Psoas muscle (tissue), 8 donors: Measurements from ENCODE around the gene FAR1. TPM values are rescaled to one million over a fixed set of nuclear protein-coding genes. Genes with fewer than 3 reads are reported as not detected.

Experiments used
- ATAC-seq, 4 donors: fragments of 200-7000 bp; cut with Tn5 transposase; one replicate each; pipeline ENCODE4 v1.9.1; 2020; ENCODE audit warnings: moderate library complexity in 3 of 4, mild to moderate bottlenecking in 2 of 4
- DNase-seq, 2 donors: peaks; one replicate each; pipeline ENCODE4 v3.0.0-alpha.2; 2020
- H3K27ac ChIP-seq: fragments of 200-600 bp; one replicate; pipeline ENCODE4 v1.8.0; 2022
- H3K27me3 ChIP-seq, 3 donors: fragments of 200-600 bp in 1 of 3; one replicate each; pipeline versions ENCODE4 v1.6.1 to v1.8.0; 2013 to 2022; ENCODE audit warnings: low read length in 2 of 3, mild to moderate bottlenecking in 2 of 3, moderate library complexity in 1 of 3; ENCODE audit not compliant: insufficient read depth in 3 of 3
- H3K36me3 ChIP-seq, 2 donors: fragments of 200-600 bp in 1 of 2; one replicate each; pipeline versions ENCODE4 v1.6.1 to v1.8.0; 2013 to 2022; ENCODE audit warnings: low read depth in 1 of 2, mild to moderate bottlenecking in 1 of 2, moderate library complexity in 1 of 2; ENCODE audit not compliant: insufficient read depth in 1 of 2
- H3K4me1 ChIP-seq: fragments of 200-600 bp; one replicate; pipeline ENCODE4 v1.8.0; 2022
- H3K4me3 ChIP-seq: fragments of 200-600 bp; one replicate; pipeline ENCODE4 v1.8.0; 2022; ENCODE audit warnings: mild to moderate bottlenecking
- H3K9me3 ChIP-seq: fragments of 200-600 bp; one replicate; pipeline ENCODE4 v1.8.0; 2022
- CTCF ChIP-seq: fragments of 200-600 bp; IDR thresholded peaks from one replicate; pipeline ENCODE4 v1.8.0; 2022; ENCODE audit warnings: antibody characterized with exemption
- WGBS, 3 donors: extraction: QIAGEN DNeasy Blood & Tissue Kit; methylation state at CpG; one replicate each; pipeline versions ENCODE4 v1.1.6 to v1.1.7; 2013; 5-methylcytosine and 5-hydroxymethylcytosine counted together
- intact Hi-C, 2 donors: fragments of 100-400 bp; cut with DNase I; formaldehyde crosslinking; loops; one replicate each; pipeline versions ENCODE4 v1.11.0 to v1.14.2; 2022
- polyA plus RNA-seq, 3 donors: library from polyadenylated mRNA; stranded (reverse); fragments of 200-250 nt; gene quantifications; one replicate each; pipeline ENCODE4 v1.2.3, GENCODE V29; 2013
- total RNA-seq, 4 donors: library from RNA; stranded (reverse); fragmentation: NEBNext Ultra II Directional in 2 of 4; extraction: Animal tissue kit (Norgen Biotek cat#: 25700) in 2 of 4; gene quantifications; one replicate each; pipeline versions ENCODE4 v1.2.1 to v1.2.4, GENCODE V29; 2021 to 2023
- donor health status: healthy with polysubstance abuse.
- donor health status: DM: no; HTN: no; CAD: no; lungs with moderate emphysema.
- donor health status: Bipolar disorder and iron deficiency.
- donor health status: healthy.
- donor health status: DM: yes; HTN: yes; CAD: no.
- donor health status: DM: no; HTN: no; CAD: no.
- donor health status: DM: no; HTN: no; CAD: no.
- donor health status: DM: yes; HTN: yes; CAD: no.

Gene FAR1
- total and polyA plus RNA-seq, 7 donors = 10.2 to 35.4 (median 23.8) TPM

GRCh38 chr11:13705710-13706109 is 37.2 kb downstream of the FAR1 start:
- H3K4me3 ChIP-seq = no peak overlapping the region
- DNase-seq (no peak), ATAC-seq (no peak)
- H3K4me1 ChIP-seq = no peaks in the 10 kb centered on the region
- intact Hi-C loops = no loop called here
- H3K36me3 ChIP-seq = peaks cover 0 to 63% of the 10 kb centered on the region in 2 donors
- TF ChIP-seq CTCF = no peak
- no peaks in the 10 kb centered on the region for H3K27me3 ChIP-seq
- H3K9me3 ChIP-seq = no peaks in the 10 kb centered on the region
- no peak overlapping the region for H3K27ac ChIP-seq

- Histone ChIP-seq H3K4me3 (no peak overlapping the region), H3K4me1 (no peaks in the 10 kb centered on the region), H3K36me3 (peaks cover 3 to 88% of the 10 kb centered on the region in 2 donors), H3K27ac (no peak overlapping the region), H3K27me3 (no peaks in the 10 kb centered on the region), H3K9me3 (no peaks in the 10 kb centered on the region)
- TF ChIP-seq CTCF = no peak
- intact Hi-C loops = no loop called here
- ATAC-seq (no peak), DNase-seq (no peak)
- 90 to 100% (median 96%) methylated on average over 2 of the region's 2 CpGs for WGBS, 3 donors
These were observed 45.5 kb downstream of the FAR1 start for GRCh38 chr11:13713982-13714381.

- intact Hi-C loops = no loop called here
- Histone ChIP-seq H3K4me3 (no peak overlapping the region), H3K27ac (no peak overlapping the region), H3K27me3 (no peaks in the 10 kb centered on the region), H3K4me1 (peaks cover 12% of the 10 kb centered on the region), H3K9me3 (no peaks in the 10 kb centered on the region), H3K36me3 (peaks cover 3 to 78% of the 10 kb centered on the region in 2 donors)
- ATAC-seq = no peak
- no peak for DNase-seq
- 92 to 96% (median 94%) methylated on average over 3 of the region's 3 CpGs for WGBS, 3 donors
- no peak for TF ChIP-seq CTCF
These were observed 48.9 kb downstream of the FAR1 start for GRCh38 chr11:13717331-13717730.

- H3K27me3 ChIP-seq = no peaks in the 10 kb centered on the region
- ATAC-seq (no peak), DNase-seq (no peak)
- TF ChIP-seq CTCF = no peak
- peaks cover 12% of the 10 kb centered on the region for H3K4me1 ChIP-seq
- no peak overlapping the region for H3K27ac ChIP-seq
- H3K36me3 ChIP-seq = peaks cover 6 to 79% of the 10 kb centered on the region in 2 donors
- H3K9me3 ChIP-seq = no peaks in the 10 kb centered on the region
- no peak overlapping the region for H3K4me3 ChIP-seq
- intact Hi-C loops = no loop called here
These were observed 49.9 kb downstream of the FAR1 start for GRCh38 chr11:13718394-13718793.

- no peak for ATAC-seq
These were observed 52.5 kb downstream of the FAR1 start for GRCh38 chr11:13720940-13721339.

More at GRCh38 chr11:13720940-13721339, 52.5 kb downstream of the FAR1 start:
- no peak for TF ChIP-seq CTCF
- DNase-seq = no peak
- Histone ChIP-seq H3K4me1 (peaks cover 12% of the 10 kb centered on the region), H3K27me3 (no peaks in the 10 kb centered on the region), H3K36me3 (peaks cover 3 to 55% of the 10 kb centered on the region in 2 donors), H3K4me3 (no peak overlapping the region), H3K27ac (no peak overlapping the region), H3K9me3 (no peaks in the 10 kb centered on the region)
- intact Hi-C loops = no loop called here
- 33 to 44% (median 41%) methylated on average over 1 of the region's 1 CpG for WGBS, 3 donors
